Endothelial cell of umbilical vein (primary cell): ENCODE results near the gene UBR3.
"Not testable (repeated sequence)": the region's sequence is repeated elsewhere in the genome, so short reads cannot be mapped to it uniquely, and the experiment has no call there.

Experiments used
- CTCF ChIP-seq, 2 donors: IDR thresholded peaks; 1 replicate in 1 of 2; 2 replicates in 1 of 2; pipeline ENCODE4 v1.5.1; 2011; ENCODE audit warnings: low read length in 2 of 2, mild to moderate bottlenecking in 2 of 2, moderate library complexity in 2 of 2, control low read depth in 1 of 2, inconsistent platforms in 1 of 2, low read depth in 1 of 2; ENCODE audit not compliant: insufficient read depth in 1 of 2; ENCODE audit errors: extremely low read depth in 1 of 2
- POLR2A ChIP-seq: IDR thresholded peaks from 2 replicates; pipeline ENCODE4 v1.6.1; 2012; ENCODE audit warnings: low read depth, mild to moderate bottlenecking, control low read depth, low read length

- not testable (repeated sequence) for TF ChIP-seq CTCF (IDR thresholded peaks at IDR 0.05; ENCODE audit: extremely low read depth in 1 of 2, insufficient read depth in 1 of 2, low read depth in 1 of 2, low read length in 2 of 2); POLR2A
Observed at GRCh38 chr2:169841625-169842024, 14.4 kb downstream of the UBR3 start.
